ENCODE data around the gene FAM163B.

FAM163B gene

DNA sequence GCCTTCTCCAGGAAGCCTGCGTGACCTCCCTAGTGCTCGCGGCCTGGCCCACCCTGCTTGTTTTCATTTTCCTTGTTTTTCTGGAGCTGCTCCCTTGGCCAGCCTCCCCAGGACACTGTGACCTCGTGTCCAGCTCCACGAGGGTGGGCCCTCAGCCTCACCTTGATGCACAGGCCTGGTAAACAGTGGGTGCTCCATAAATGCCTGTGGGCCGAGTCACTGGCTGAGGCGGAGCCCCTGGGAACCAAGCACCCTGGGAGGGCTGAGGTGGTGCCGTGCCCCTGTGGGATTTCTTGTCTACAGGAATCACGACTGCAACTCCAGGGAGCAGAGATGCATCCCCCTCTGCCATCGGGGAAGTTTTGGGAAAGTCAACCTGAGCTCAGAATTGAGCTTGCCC lies 17.2 kb downstream of the FAM163B start:
- Histone ChIP-seq H3K4me1 (ENCODE audit: control insufficient read depth in 1 of 2, insufficient read depth in 2 of 2, low read length in 2 of 2) (no peaks in the 10 kb centered on the region), H3K27ac (ENCODE audit: low read depth, low read length) (no peak overlapping the region), H3K4me3 (ENCODE audit: low read depth in 1 of 2, low read length in 2 of 2) (no peak overlapping the region), H3K27me3 (ENCODE audit: control insufficient read depth in 1 of 2, insufficient read depth in 2 of 2, low read length in 2 of 2) (peaks cover 0 to 2% of the 10 kb centered on the region in 2 donors), H3K36me3 (ENCODE audit: control insufficient read depth in 1 of 2, insufficient read depth in 2 of 2, low read length in 2 of 2) (no peaks in the 10 kb centered on the region), H3K9me3 (ENCODE audit: control insufficient read depth in 1 of 2, low read length in 2 of 2) (peaks cover 9 to 10% of the 10 kb centered on the region in 2 donors), H3K9ac (ENCODE audit: low read depth in 1 of 2, low read length in 2 of 2) (no peak overlapping the region)

DNA sequence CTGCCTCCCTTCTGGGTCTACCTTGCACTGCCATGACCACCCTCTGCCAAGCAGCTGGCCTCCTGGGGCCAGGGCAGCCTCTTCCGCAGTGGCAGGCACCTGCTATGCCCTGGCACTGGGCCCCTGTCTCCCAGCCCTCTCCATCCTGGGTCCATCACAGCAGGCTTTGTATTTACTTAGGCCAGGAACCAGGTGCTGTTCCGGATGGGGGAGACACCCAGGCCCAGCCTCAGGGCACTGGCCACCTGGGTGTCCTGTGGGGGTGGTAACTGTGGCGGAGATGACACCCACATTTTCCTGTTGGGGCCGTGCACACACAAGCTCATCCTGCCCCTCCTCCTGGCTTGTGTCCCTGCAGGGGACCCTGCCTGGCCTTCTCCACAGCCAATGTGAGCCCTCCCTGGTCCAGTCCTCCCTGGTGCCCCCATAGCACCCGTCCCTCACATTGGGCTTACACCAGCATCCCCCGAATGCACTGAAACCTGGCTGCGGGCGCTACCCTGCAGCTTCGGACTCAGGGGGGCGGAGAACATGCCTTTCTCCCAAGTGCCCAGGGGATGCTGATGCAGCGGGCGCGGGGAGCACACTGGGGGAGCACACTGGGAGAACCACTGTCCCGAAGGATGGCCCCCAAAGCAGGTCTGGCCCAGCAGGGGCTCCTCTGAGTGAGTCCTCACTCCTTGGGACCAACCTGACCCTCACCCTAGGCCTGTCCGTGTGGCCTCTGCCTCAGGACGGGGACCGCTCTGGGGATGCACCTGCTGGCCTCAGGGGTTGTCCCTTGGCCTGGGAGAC lies 17.9 kb downstream of the FAM163B start:
- H3K4me3 ChIP-seq (ENCODE audit: low read depth in 1 of 2, low read length in 2 of 2) = no peak overlapping the region
- H3K9ac ChIP-seq (ENCODE audit: low read depth in 1 of 2, low read length in 2 of 2) = no peak overlapping the region
- peaks cover 4 to 9% of the 10 kb centered on the region in 2 donors for H3K27me3 ChIP-seq (ENCODE audit: control insufficient read depth in 1 of 2, insufficient read depth in 2 of 2, low read length in 2 of 2)
- no peaks in the 10 kb centered on the region for H3K4me1 ChIP-seq (ENCODE audit: control insufficient read depth in 1 of 2, insufficient read depth in 2 of 2, low read length in 2 of 2)
- H3K36me3 ChIP-seq (ENCODE audit: control insufficient read depth in 1 of 2, insufficient read depth in 2 of 2, low read length in 2 of 2) = no peaks in the 10 kb centered on the region
- H3K27ac ChIP-seq (ENCODE audit: low read depth, low read length) = no peak overlapping the region
- H3K9me3 ChIP-seq (ENCODE audit: control insufficient read depth in 1 of 2, low read length in 2 of 2) = peaks cover 3 to 4% of the 10 kb centered on the region in 2 donors

GRCh38 chr9:133590231-133590855 lies 18.8 kb downstream of the FAM163B start:
- peaks cover 0 to 3% of the 10 kb centered on the region in 2 donors for H3K4me1 ChIP-seq (ENCODE audit: control insufficient read depth in 1 of 2, insufficient read depth in 2 of 2, low read length in 2 of 2)
- H3K4me3 ChIP-seq (ENCODE audit: low read depth in 1 of 2, low read length in 2 of 2) = no peak overlapping the region
- H3K36me3 ChIP-seq (ENCODE audit: control insufficient read depth in 1 of 2, insufficient read depth in 2 of 2, low read length in 2 of 2) = no peaks in the 10 kb centered on the region
- peaks cover 3 to 4% of the 10 kb centered on the region in 2 donors for H3K9me3 ChIP-seq (ENCODE audit: control insufficient read depth in 1 of 2, low read length in 2 of 2)
- H3K9ac ChIP-seq (ENCODE audit: low read depth in 1 of 2, low read length in 2 of 2) = no peak overlapping the region
- peaks cover 13 to 19% of the 10 kb centered on the region in 2 donors for H3K27me3 ChIP-seq (ENCODE audit: control insufficient read depth in 1 of 2, insufficient read depth in 2 of 2, low read length in 2 of 2)
- H3K27ac ChIP-seq (ENCODE audit: low read depth, low read length) = no peak overlapping the region

DNA sequence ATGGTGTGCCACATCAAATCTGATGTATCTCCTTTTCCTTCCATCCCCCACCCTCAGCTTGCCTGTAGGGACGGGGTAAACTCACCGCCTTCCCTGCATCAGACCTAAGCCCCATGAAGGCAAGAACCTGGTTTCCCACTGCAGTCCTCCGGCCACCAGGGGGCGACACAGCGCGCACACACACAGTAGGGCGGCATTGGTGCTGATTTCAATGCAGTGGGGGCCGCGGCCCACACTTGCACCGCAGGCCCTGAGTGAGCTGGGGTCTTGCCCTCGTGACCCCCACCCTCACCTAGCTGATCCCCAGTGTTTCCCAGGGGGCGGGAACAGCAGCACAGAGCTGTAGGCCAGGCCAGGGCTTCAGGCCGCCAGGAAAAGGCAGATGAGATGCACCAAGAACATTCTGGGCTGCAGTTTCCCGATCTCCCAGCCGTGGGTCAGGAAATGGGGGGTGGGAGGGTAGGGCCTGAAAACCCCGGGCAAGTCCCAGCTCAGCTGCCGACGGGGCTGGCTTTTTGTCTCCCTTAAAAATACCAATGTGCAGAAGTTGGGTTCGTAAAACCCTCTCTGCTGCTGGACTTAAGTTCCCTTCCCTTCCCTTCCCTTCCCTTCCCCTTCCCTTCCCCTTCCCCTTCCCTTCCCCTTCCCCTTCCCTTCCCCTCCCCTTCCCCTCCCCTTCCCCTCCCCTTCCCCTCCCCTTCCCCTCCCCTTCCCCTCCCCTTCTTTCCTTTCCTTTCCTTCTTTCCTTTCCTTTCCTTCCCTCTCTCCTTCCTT lies 19.5 kb downstream of the FAM163B start:
- H3K36me3 ChIP-seq (ENCODE audit: control insufficient read depth in 1 of 2, insufficient read depth in 2 of 2, low read length in 2 of 2) = no peaks in the 10 kb centered on the region
- peaks cover 3 to 4% of the 10 kb centered on the region in 2 donors for H3K9me3 ChIP-seq (ENCODE audit: control insufficient read depth in 1 of 2, low read length in 2 of 2)
- H3K27me3 ChIP-seq (ENCODE audit: control insufficient read depth in 1 of 2, insufficient read depth in 2 of 2, low read length in 2 of 2) = peaks cover 20 to 22% of the 10 kb centered on the region in 2 donors
- no peak overlapping the region for H3K4me3 ChIP-seq (ENCODE audit: low read depth in 1 of 2, low read length in 2 of 2)
- peaks cover 3 to 9% of the 10 kb centered on the region in 2 donors for H3K4me1 ChIP-seq (ENCODE audit: control insufficient read depth in 1 of 2, insufficient read depth in 2 of 2, low read length in 2 of 2)
- no peak overlapping the region for H3K9ac ChIP-seq (ENCODE audit: low read depth in 1 of 2, low read length in 2 of 2)
- no peak overlapping the region for H3K27ac ChIP-seq (ENCODE audit: low read depth, low read length)

DNA sequence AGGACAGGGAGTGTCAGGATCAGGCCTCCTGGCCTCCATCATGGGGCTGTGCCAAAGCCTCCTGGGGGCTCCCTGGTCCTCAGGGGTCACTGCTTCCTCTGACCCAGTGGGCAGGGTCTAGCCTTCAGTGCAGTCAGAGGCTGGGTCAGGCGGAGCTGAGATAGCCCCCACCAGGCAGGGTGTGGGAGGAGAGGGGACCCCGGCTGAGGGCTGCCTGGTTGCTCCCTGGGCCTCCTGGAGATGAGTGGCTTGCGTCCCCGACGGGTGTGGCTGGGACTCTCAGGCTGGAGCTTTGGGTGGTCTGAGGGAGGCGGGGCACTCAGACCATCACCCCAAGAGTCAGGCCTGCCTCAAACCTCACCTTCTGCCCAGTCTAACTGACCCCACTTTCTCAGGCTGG lies 21.7 kb downstream of the FAM163B start:
- Histone ChIP-seq H3K9ac (ENCODE audit: low read depth in 1 of 2, low read length in 2 of 2) (no peak overlapping the region), H3K27ac (ENCODE audit: low read depth, low read length) (no peak overlapping the region), H3K27me3 (ENCODE audit: control insufficient read depth in 1 of 2, insufficient read depth in 2 of 2, low read length in 2 of 2) (peaks cover 22 to 32% of the 10 kb centered on the region in 2 donors), H3K4me3 (ENCODE audit: low read depth in 1 of 2, low read length in 2 of 2) (no peak overlapping the region), H3K36me3 (ENCODE audit: control insufficient read depth in 1 of 2, insufficient read depth in 2 of 2, low read length in 2 of 2) (no peaks in the 10 kb centered on the region), H3K9me3 (ENCODE audit: control insufficient read depth in 1 of 2, low read length in 2 of 2) (peaks cover 3 to 4% of the 10 kb centered on the region in 2 donors), H3K4me1 (ENCODE audit: control insufficient read depth in 1 of 2, insufficient read depth in 2 of 2, low read length in 2 of 2) (peaks cover 7 to 16% of the 10 kb centered on the region in 2 donors)

DNA sequence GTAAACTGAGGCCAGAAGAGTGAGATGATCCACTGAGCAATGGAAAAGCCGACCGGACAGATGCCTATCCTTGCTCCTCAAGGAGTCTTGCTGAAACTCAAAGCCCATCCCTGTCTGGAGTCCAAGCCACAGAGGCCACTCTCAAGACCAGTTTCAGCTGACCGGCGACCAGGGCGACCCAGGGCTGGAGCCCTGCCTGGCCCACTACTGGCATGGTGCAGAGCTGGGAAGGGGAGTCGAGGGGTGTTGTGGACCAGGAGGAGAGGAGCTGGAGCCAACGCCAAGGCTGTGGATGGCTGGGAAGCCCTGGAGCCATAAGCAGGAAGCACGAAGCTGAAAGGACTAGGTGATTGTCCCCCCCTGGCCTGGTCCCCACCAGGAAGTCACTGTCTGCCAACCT lies 22.1 kb downstream of the FAM163B start:
- Histone ChIP-seq H3K36me3 (ENCODE audit: control insufficient read depth in 1 of 2, insufficient read depth in 2 of 2, low read length in 2 of 2) (no peaks in the 10 kb centered on the region), H3K9me3 (ENCODE audit: control insufficient read depth in 1 of 2, low read length in 2 of 2) (peaks cover 3 to 4% of the 10 kb centered on the region in 2 donors), H3K9ac (ENCODE audit: low read depth in 1 of 2, low read length in 2 of 2) (no peak overlapping the region), H3K27me3 (ENCODE audit: control insufficient read depth in 1 of 2, insufficient read depth in 2 of 2, low read length in 2 of 2) (peaks cover 22 to 32% of the 10 kb centered on the region in 2 donors), H3K27ac (ENCODE audit: low read depth, low read length) (no peak overlapping the region), H3K4me3 (ENCODE audit: low read depth in 1 of 2, low read length in 2 of 2) (no peak overlapping the region), H3K4me1 (ENCODE audit: control insufficient read depth in 1 of 2, insufficient read depth in 2 of 2, low read length in 2 of 2) (peaks cover 7 to 16% of the 10 kb centered on the region in 2 donors)

DNA sequence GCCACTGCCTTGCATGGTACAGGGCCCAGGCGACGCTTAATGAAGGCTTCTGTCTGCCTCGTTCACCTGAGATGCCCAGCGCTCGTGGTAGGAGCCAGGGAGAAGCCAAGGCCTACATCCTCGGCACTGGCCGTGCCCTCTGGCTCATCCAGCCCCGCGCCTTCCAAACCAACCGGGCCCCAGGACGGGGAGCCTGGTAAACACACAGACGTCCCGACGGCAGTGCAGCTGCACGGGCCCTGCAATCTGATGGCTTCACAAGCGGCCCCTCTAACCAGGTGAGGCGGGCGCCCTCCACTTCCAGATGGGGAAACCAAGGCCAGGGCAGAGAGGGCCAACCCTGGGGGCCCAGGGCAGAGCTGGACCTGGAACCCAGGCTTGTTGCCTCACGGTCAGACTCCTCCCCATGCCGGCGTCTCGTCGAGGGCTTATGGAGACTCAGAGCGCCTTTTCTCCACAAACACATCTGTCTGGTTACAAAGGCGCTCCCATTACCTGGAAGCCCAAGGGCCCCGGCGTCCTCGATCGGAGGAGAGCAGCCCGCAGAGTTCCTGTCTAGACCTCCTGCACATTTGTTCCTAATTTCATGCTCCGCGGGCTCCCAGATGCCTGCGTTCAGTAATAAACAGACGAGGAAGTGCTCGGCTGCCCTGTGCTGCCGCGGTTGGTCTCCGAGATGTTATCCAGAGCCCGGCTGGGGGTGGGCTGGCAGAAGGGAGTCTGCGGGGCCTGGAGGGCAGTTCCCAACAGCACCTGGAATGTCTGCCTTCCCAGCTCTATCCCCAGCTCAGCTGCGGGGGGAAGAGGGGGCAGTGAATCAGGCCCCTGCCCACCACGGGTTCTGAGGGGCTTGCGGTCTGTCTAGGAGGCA lies 23.5 kb downstream of the FAM163B start:
- Histone ChIP-seq H3K36me3 (ENCODE audit: control insufficient read depth in 1 of 2, insufficient read depth in 2 of 2, low read length in 2 of 2) (no peaks in the 10 kb centered on the region), H3K27ac (ENCODE audit: low read depth, low read length) (no peak overlapping the region), H3K27me3 (ENCODE audit: control insufficient read depth in 1 of 2, insufficient read depth in 2 of 2, low read length in 2 of 2) (peaks cover 22 to 32% of the 10 kb centered on the region in 2 donors), H3K9ac (ENCODE audit: low read depth in 1 of 2, low read length in 2 of 2) (no peak overlapping the region), H3K4me3 (ENCODE audit: low read depth in 1 of 2, low read length in 2 of 2) (no peak overlapping the region), H3K9me3 (ENCODE audit: control insufficient read depth in 1 of 2, low read length in 2 of 2) (peaks cover 3 to 4% of the 10 kb centered on the region in 2 donors), H3K4me1 (ENCODE audit: control insufficient read depth in 1 of 2, insufficient read depth in 2 of 2, low read length in 2 of 2) (peaks cover 7 to 16% of the 10 kb centered on the region in 2 donors)

GRCh38 chr9:133584559-133585476 lies 24.4 kb downstream of the FAM163B start:
- Histone ChIP-seq H3K9ac (ENCODE audit: low read depth in 1 of 2, low read length in 2 of 2) (no peak overlapping the region), H3K9me3 (ENCODE audit: control insufficient read depth in 1 of 2, low read length in 2 of 2) (peaks cover 3 to 4% of the 10 kb centered on the region in 2 donors), H3K36me3 (ENCODE audit: control insufficient read depth in 1 of 2, insufficient read depth in 2 of 2, low read length in 2 of 2) (no peaks in the 10 kb centered on the region), H3K27me3 (ENCODE audit: control insufficient read depth in 1 of 2, insufficient read depth in 2 of 2, low read length in 2 of 2) (peaks cover 22 to 32% of the 10 kb centered on the region in 2 donors), H3K4me3 (ENCODE audit: low read depth in 1 of 2, low read length in 2 of 2) (no peak overlapping the region), H3K27ac (ENCODE audit: low read depth, low read length) (no peak overlapping the region), H3K4me1 (ENCODE audit: control insufficient read depth in 1 of 2, insufficient read depth in 2 of 2, low read length in 2 of 2) (peaks cover 7 to 16% of the 10 kb centered on the region in 2 donors)

DNA sequence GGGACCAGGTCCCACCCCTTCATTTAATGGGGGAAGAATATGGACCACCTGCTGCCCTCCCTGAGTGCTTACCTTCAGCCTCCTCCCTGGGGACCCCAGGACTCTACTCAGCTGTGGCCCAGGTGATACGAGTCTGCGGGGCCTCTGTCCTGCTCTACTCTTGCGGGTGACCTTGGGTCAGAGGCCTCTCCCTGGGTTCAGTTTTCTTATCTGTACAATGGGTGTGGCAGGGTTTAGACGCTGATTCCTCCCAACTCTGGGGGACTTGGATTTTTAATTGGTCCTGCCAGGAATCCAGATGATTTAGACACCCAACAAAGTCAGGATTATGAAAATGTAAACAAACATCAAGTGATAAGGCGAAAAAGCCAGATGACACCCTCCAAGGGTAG lies 25.0 kb downstream of the FAM163B start:
- Histone ChIP-seq H3K27me3 (ENCODE audit: control insufficient read depth in 1 of 2, insufficient read depth in 2 of 2, low read length in 2 of 2) (peaks cover 22 to 37% of the 10 kb centered on the region in 2 donors), H3K4me1 (ENCODE audit: control insufficient read depth in 1 of 2, insufficient read depth in 2 of 2, low read length in 2 of 2) (peaks cover 7 to 16% of the 10 kb centered on the region in 2 donors), H3K9ac (ENCODE audit: low read depth in 1 of 2, low read length in 2 of 2) (no peak overlapping the region), H3K4me3 (ENCODE audit: low read depth in 1 of 2, low read length in 2 of 2) (no peak overlapping the region), H3K9me3 (ENCODE audit: control insufficient read depth in 1 of 2, low read length in 2 of 2) (peaks cover 3 to 4% of the 10 kb centered on the region in 2 donors), H3K36me3 (ENCODE audit: control insufficient read depth in 1 of 2, insufficient read depth in 2 of 2, low read length in 2 of 2) (no peaks in the 10 kb centered on the region), H3K27ac (ENCODE audit: low read depth, low read length) (no peak overlapping the region)
